GM19193 (cell line): ENCODE data around the gene PBX4.

Experiments used
- POLR2A ChIP-seq: IDR thresholded peaks from 4 replicates; pipeline ENCODE4 v1.6.1; 2011; ENCODE audit not compliant: insufficient read depth, insufficient read length; ENCODE audit errors: extremely low read depth

Gene PBX4

DNA sequence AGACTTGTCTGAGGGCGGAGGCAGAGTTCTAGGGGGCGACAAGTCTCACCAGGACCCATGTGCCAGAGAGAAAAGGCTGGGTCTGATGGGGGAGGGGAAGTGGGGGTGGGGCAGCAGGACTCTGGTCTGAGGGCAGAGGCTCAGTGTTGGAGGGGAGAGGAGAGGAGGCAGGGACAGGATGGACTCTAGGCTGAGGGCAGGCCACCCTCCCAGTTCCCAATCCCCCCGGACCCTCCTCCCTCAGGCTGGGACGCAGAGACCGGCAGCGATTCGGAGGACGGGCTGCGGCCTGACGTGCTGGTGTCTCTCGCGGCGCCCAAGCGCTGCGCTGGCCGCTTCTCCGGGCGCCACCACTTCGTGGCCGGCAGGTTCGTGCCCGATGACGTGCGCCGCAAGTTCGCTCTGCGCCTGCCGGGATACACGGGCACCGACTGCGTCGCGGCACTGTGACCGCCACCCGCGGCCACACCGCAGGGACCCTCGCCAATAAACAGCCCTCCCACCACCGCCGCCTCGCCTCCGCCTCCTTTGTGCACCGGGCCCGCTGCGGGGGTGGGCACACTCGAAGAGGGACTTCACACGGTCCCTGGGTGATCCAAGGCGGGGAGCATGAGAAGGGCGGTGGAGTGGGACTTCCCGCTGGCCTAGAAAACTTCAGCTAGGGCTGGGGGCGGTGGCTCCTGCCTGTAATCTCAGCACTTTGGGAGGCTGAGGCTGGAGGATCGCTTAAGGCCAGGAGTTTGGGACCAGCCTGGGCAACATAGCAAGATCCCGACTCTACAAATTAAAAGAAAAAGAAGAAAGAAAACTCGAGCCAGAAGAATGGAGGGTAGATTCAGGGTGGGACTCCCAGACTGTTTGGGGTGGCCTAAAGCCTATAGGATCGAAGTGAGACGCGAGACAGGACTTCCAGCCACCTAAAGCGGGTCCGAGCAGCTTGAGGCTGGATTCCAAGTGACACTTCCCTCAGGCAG lies 81.1 kb downstream of the PBX4 start:
- TF ChIP-seq POLR2A, result no peak

DNA sequence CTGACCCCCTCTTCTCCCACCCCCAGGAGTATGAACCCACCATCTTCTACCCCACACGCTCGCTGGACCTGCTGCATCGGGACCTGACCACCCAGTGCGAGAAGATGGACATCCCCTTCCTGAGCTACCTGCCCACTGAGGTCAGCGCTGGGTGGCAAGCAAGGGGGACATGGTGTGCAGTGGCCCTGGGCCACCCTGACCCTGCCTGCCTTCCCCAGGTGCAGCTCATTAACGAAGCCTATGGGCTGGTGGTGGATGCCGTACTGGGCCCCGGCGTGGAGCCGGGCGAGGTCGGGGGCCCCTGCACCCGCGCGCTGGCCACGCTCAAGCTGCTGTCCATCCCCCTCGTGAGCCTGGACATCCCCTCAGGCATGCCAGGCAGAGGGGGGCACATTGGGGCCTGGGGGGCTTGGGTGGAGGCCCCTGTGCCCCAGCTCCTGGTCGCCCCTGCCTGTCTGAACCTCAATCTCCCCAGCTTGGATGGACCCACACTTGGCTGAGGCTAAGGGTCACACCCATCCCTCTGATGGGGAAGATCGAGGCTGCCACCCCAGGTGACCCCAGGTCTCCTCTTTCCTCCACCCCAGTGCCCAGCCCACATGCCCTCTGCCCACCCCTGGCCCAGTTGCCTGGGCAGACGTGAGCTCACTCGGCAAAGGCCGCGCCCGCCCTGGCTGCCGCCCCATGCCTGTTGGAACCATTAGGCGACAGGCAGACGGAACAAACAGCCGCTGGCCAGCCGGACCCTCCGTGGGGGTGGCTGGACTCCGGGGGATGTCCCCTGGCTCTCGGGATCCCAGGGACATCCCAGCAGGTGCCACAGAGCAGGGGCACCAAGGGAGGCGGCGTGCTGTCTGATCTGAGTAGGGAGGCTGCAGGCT lies 82.9 kb downstream of the PBX4 start:
- no peak for TF ChIP-seq POLR2A

DNA sequence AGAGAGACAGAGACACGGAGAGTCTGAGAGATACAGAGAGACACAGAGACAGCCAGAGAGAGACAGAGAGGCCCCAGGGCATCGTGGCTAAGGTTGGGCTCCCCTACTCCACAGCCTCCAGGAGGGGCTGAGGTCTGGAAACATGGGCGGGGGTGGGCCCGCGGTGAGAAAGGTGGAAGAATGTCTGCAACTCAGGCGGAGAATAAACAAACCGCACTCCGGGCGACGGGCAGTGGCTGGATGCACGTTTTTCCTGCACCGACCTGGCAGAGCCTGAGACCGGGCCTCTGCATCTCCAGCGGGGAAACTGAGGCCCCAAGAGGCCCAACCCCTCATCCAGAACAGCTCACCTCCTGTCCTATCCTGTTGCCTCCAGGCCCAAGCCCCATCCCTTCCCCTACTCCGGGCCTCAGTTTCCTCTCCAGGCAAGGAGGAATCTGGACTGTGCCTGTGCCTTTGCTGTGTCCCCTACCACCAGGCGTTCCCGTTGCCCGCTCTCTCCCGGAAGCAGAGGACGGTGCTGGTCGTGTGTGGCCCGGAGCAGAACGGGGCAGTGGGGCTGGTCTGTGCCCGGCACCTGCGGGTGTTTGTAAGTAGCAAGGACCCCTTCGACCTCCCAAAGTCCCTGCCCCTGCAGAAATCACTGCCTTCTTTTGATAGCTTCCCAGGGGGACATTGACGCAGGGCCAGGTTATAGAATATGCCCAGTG lies 83.8 kb downstream of the PBX4 start:
- TF ChIP-seq POLR2A, result no peak

DNA sequence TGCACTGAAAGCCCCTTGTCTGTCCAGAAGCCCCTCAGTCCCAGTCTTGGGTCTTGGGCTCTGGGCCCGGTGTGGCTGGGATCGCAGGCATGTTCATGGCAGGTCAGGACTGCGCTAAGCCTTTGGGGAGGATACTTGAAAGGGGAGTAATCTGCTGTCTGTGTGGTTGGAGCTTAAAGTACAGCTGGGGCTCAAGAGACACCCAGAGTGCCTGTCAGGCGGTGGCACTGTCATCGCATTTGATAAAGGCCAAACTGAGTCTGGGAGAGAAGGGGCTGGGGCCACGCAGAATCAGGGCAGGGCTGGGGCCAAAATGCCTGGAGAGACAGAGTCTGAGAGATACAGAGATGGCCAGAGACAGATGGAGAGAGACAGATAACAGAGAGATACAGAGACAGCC lies 84.6 kb downstream of the PBX4 start:
- TF ChIP-seq POLR2A, result no peak

DNA sequence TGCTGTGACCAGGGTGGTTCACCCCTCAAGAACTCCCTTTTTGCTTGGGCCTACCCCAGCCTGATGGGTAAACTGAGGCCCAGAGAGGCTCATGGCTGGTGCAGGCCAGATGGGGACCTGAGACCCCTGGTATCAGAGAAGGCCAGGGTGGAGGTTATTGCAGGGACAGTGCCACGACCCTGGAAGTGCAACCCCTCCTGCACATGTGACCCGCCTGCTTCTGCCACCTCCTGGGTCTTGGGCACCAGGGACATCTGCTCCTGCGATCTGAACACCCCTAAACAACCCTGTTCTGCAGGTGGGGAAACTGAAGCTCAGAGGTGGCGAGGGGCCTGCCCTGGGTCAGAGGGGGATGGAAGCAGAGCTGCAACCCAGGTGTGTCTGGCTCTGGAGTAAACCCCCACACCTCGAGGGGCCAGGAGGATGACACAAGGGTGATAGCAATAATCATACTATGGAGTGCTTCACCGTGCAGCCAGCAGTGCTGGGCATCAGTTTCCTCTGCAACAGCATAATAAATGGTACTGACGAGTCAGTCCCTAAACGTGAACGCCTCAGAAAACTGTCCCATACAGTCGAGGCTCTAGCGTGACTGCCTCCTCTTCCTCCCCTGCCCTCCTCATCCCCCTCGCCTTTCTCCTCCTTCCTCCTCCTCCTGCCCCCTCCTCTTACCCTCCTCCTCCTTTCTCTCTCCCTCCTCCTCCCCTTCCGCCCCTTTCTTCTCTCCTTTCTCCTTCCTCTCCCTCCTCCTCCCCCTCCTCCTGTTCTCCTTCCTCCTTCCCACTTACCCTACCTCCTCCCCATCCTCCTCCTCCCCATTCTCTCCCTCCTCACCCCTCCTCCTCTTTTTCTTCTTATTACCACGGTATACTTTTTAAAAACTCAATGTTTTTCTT lies 85.4 kb downstream of the PBX4 start:
- no peak for TF ChIP-seq POLR2A

DNA sequence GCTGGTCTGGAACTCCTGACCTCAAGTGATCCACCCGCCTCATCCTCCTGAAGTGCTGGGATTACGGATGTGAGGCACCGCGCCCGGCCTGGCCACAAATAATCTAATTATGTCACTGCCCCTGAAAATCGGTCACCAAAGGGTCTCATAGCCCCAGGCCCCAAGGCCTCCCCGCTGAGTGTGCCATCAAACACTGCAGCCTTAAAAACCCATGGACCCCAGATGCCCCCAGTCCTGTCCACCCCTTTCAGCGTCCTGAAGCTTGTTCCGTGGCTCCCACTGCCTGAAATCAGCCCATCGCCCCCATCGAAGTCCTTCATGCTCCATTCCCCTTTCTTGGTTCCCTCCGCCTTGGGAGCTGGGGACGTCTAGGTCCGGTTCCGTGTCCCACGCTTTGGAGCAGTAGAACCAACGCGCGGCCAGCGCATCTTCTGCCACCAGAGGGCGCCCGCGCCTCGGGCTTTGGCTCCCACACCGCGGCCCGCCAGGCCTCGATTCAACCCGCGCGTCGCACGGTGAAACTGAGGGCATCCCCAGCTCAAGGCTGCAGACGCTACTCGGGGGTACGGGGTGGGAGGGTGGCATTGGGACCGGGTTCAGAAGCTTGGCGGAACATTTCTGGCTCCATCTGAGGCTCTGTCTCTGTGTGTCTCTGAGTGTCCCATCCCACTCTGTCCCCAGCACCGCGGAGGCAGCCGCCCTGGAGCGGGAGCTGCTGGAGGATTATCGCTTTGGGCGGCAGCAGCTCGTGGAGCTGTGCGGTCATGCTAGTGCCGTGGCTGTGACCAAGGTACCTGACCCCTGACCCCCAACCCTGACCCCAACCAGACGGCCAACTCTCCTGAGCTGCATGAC lies 86.3 kb downstream of the PBX4 start:
- no peak for TF ChIP-seq POLR2A

DNA sequence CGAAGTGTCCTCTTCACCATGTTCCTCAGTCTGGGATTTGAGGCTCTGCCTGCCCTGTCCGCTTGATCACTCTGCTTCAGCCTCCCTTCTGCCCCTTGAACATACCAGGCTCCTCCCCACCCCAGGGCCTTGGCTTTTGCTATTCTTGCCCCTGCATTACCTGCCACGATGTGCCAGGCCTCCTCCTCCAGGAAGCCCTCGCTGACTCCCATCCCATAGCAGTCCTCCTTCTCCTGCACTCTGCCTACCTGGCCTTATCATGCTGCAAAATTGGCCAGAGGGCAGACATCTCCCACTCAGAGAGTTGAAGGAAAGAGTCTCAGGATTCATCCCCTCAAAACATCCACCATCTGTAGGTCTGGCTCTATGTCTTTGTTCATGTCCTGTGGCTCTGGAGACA lies 87.6 kb downstream of the PBX4 start:
- TF ChIP-seq POLR2A, result no peak

DNA sequence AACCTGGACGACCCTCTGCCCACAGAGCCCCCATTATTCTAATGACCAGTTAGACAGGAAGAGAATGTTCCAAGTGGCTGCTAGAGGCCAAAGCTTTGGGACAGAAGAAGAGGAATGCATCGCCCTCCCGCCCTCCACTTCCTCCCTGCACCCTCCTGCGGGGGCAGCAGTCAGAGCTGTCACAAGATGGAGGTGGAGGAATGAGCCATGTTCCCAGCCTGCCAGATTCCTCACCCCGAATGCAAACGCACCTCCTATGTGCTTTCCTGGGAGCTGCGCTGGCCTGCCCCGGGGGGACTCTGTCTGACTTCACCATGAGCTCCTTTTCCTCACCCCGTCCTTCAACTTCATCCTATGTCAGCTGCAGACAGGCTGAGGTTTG lies 88.1 kb downstream of the PBX4 start:
- no peak for TF ChIP-seq POLR2A

DNA sequence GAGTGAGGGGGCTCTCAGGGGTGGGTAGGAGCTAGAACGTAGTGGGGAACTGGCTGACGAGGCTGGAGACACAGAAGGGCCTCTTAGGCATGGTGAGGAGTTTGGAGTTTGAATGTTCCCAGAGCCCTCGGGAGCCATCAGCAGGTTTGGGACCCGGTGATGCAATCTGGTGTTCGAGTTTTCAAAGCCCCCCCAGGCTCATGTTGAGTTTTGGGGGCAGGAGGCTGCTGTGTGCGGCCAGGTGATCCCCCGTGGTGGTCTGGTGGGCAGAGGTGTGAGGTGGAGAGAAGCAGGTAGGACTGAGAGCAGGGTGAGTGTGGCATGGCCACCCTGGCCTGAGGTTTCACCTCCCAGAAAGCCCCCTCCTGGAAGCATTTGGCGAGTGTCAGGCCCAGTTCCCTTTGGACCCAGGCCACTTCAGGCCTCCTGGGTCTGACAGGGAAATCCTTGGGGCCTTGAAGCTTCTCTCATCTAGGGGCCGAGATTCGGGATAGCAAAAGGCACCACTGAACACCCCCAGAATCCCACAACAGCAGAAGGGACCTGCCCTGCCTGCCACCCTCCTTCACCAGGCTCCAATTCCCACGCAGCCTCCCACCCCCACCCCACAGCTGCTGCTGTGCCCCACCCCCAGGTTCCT lies 88.6 kb downstream of the PBX4 start:
- no peak for TF ChIP-seq POLR2A

DNA sequence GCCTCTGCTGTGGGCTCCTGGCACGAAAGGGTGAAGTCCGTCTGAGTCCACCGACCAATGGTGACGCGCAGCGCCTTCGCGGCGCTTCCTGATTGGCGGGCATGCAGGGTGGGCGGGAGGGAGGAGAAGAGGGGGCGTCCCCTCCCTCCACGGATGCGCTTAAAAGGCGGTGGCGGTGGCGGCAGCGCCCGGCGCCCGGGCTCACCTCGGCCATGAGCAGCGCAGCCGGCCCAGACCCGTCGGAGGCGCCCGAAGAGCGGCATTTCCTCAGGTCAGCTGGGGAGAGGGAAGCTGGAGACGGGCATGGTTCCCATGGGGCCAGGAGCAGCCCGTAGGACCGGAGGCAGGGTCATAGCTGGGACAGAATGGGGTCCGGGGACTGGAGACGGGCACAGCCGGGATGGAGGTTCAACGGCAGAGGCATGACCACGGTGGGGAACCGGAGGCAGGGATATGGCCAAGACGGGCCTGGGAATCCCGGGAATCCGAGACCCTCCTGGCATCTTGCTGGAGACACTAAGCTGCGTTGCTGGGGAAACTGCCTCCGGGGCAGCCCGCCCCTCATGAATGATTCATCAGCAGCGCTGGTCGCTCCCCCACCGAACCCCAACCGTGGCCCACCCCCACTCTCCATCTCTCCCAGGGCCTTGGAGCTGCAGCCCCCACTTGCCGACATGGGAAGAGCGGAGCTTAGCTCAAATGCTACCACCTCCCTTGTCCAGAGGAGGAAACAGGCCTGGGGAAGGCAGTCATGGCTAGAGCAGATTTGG lies 89.6 kb downstream of the PBX4 start, which contains the start of gene YJEFN3:
Gene YJEFN3, plus strand, starts transcription at position 191 of the 770 bp plus-strand sequence. Its CDS starts 22 bp downstream, at position 213.
- TF ChIP-seq POLR2A, result no peak

DNA sequence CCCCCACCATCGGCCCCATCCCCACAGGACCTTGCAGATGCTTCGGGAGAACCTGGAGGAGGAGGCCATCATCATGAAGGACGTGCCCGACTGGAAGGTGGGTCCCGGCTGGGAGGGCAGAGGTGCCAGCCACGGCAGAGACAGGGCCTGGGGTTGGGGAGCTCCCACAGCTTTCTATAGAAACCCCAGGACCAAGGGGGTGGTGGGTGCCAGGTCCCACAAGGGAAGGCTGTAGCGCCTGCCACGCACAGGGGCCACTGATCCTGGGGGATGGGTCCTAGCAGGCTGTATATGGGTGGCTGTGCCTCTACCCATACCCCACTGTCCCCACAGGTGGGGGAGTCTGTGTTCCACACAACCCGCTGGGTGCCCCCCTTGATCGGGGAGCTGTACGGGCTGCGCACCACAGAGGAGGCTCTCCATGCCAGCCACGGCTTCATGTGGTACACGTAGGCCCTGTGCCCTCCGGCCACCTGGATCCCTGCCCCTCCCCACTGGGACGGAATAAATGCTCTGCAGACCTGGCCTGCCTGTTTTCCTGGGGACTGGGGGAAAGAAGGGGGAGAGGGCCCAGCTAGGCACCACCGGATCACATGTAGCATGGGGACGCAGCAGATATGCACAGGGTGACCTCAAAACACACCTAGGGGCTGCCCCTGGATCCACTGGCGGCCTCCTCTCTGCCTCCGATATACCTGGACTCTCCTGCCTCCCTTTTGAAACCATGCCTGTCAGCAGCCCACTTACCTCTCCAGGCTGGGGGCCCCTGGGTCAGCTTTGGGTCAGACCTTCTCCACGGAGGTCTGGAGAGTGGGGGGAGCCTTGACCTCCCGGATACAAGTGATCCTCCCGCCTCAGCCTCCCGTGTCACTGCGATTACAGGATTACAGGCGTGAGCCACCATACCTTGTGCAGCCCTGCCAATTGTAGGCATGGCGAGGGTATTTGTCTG lies 90.5 kb downstream of the PBX4 start:
- TF ChIP-seq POLR2A, result no peak
